Spinal cord (tissue), 10 donors: ENCODE data around the gene GRIP2. TPM values are rescaled to one million over a fixed set of nuclear protein-coding genes. Genes with fewer than 3 reads are reported as not detected.

Source experiments
- DNase-seq, 6 donors: peaks; one replicate each; pipeline versions ENCODE4 v3.0.0 to v3.0.0-alpha.2; 2013 to 2015; ENCODE audit warnings: low spot score in 6 of 6, low read depth in 4 of 6
- H3K27ac ChIP-seq: one replicate; pipeline ENCODE4 v1.5.1; 2013; ENCODE audit warnings: low read depth, low read length, control low read depth
- H3K27me3 ChIP-seq: one replicate; pipeline ENCODE4 v1.6.1; 2013; ENCODE audit warnings: low read length; ENCODE audit not compliant: control insufficient read depth, insufficient read depth
- H3K36me3 ChIP-seq: one replicate; pipeline ENCODE4 v1.6.1; 2013; ENCODE audit warnings: low read length; ENCODE audit not compliant: control insufficient read depth, insufficient read depth
- H3K4me1 ChIP-seq: one replicate; pipeline ENCODE4 v1.6.1; 2013; ENCODE audit warnings: low read length; ENCODE audit not compliant: control insufficient read depth, insufficient read depth
- H3K4me3 ChIP-seq: one replicate; pipeline ENCODE4 v1.5.1; 2013; ENCODE audit warnings: low read depth, low read length, control low read depth
- H3K9me3 ChIP-seq: one replicate; pipeline ENCODE4 v1.6.1; 2013; ENCODE audit warnings: low read length; ENCODE audit not compliant: control insufficient read depth, insufficient read depth
- WGBS: methylation state at CpG from one replicate; pipeline ENCODE4 v1.1.5; 2013; ENCODE audit warnings: missing lambda C conversion rate; ENCODE audit not compliant: insufficient coverage; 5-methylcytosine and 5-hydroxymethylcytosine counted together
- polyA plus RNA-seq, 2 donors: library from polyadenylated mRNA; unstranded; fragments of 120-200 nt; gene quantifications; one replicate each; pipeline ENCODE4 v1.2.1, GENCODE V29; 2013; ENCODE audit not compliant: insufficient read length in 2 of 2
- total RNA-seq, 2 donors: library from RNA; depleted of rRNA in 1 of 2; stranded (reverse); fragments of 120-200 nt in 1 of 2; fragments of >200 nt in 1 of 2; gene quantifications; one replicate each; pipeline versions ENCODE4 v1.2.3 to v1.2.4, GENCODE V29; 2013 to 2014
- donor health status: healthy.

The GRIP2 gene
- total and polyA plus RNA-seq, 4 donors, result 6.0 to 24.2 (median 12.9) TPM

DNA sequence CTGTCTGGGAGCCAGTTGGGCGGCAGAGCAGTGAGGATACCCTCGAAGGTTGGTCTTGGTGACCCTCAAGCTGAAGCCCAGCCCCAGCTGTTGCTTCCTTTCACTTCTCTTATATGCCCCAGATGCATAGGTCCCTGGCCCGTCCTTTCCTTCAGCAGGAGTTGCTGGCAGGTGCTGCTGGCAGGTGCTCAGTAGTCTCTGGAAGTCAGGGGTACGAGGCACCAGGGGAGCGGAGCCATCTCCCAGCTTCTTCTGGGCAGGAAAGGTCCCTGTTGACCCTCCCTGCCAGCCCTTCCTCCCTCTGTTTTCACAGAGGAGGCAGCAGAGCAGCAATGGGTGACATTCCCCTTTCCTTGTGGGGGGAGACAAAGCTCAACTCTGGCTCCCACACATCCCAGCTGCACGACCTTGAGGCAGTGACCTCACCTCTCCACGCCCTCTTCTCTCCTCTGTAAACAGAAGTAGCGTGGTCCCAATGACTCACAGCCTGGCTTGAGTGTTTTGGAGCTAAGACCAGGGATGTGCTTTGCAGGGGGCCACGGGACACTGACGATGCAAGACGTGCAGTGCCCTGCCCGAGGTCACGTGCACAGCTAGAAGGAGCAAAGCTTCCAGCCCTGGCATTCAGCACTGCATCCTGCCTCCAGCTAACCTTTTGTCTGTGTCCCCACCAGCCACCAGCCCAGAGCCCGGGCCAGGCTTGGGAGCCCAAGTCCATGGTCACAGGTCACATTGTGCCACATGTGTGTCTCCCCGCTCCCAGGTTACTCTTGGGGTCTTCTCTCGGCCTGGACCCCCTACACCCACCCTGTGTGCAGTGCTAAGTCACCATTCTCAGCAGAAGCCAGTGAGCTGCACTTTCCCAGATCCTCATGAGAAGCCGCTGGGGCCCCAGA, 88.0 kb downstream of the GRIP2 start:
- no peak for DNase-seq
- H3K27ac ChIP-seq, result peak overlapping the region; percentile 79
- H3K4me3 ChIP-seq, result no peak overlapping the region

DNA sequence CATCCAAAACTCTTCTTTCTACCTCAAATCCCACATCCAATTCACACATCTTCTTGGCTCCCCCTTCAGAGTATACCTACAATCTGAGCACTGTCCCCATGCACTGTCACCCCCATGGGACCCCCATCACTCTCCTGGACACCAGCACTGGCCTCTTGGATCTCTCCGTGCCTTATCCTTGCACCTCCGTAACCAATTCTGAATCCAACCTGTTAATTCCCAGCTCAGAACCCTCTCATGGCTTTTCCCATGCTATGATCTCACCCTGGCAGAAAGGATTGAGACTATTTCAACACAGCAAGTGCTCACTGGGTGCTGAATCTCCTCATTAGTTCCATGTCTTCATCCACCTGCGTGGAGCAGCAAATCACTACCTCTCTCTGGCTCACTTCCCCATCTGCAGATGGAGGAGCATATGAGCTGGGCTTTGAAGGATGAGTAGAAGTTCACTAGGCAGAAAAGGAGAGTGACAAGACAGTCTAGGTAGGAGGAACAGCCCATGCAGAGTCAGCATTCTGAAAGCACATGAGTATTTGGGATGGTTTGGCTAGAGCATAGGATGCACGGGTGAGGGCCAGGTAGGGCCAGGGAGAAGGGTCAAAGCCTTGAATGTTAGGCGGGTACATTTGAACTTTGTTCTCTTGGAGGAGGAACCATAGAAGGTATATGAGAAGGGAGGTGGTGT, 89.1 kb downstream of the GRIP2 start:
- no peaks in the 10 kb centered on the region for H3K27me3 ChIP-seq
- H3K9me3 ChIP-seq, result no peaks in the 10 kb centered on the region
- no peak overlapping the region for H3K27ac ChIP-seq
- H3K4me1 ChIP-seq, result peaks cover 51% of the 10 kb centered on the region
- no peak overlapping the region for H3K4me3 ChIP-seq
- peaks cover 50% of the 10 kb centered on the region for H3K36me3 ChIP-seq
- no peak for DNase-seq
- 98% methylated on average over 4 of the region's 5 CpGs for WGBS

More for the DNA sequence above, 88.0 kb downstream of the GRIP2 start:
- peaks cover 51% of the 10 kb centered on the region for H3K4me1 ChIP-seq
- H3K27me3 ChIP-seq, result no peaks in the 10 kb centered on the region
- 66% methylated on average over 16 of the region's 17 CpGs for WGBS
- no peaks in the 10 kb centered on the region for H3K9me3 ChIP-seq
- peaks cover 46% of the 10 kb centered on the region for H3K36me3 ChIP-seq

DNA sequence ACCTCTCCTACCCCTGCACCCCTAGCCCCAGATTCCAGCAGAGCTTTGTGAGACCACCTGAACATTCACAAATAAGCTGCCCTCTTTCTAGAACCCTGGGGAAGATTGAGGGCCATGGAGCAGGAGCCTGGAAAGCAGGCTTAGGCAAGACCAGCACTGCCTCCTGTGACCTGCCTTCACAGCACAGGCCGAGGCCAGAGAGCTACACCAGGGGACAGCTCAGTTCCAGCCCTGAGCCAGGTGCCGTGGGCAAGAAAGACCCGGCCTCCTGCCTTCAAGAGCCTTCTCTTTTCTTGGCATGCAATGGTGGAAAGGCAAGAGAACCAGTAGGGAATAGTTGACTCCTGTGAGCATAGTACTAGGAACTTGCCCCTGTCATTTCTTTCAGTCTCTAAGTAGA, 89.6 kb downstream of the GRIP2 start:
- Histone ChIP-seq H3K4me1 (peaks cover 46% of the 10 kb centered on the region), H3K27me3 (no peaks in the 10 kb centered on the region), H3K27ac (no peak overlapping the region), H3K9me3 (no peaks in the 10 kb centered on the region), H3K36me3 (peaks cover 52% of the 10 kb centered on the region), H3K4me3 (no peak overlapping the region)
- 100% methylated on average over 2 of the region's 3 CpGs for WGBS
- DNase-seq, result no peak

- Histone ChIP-seq H3K36me3 (peaks cover 55% of the 10 kb centered on the region), H3K4me3 (no peak overlapping the region), H3K27ac (no peak overlapping the region), H3K9me3 (no peaks in the 10 kb centered on the region), H3K27me3 (no peaks in the 10 kb centered on the region), H3K4me1 (peaks cover 34% of the 10 kb centered on the region)
- WGBS, result 62% methylated on average over 12 of the region's 15 CpGs
- peak in 2 of 6 donors; percentile 41 to 50 for DNase-seq
These were observed 91.1 kb downstream of the GRIP2 start for GRCh38 chr3:14448756-14449727.

- Histone ChIP-seq H3K9me3 (no peaks in the 10 kb centered on the region), H3K27me3 (no peaks in the 10 kb centered on the region), H3K27ac (no peak overlapping the region), H3K4me1 (peaks cover 25% of the 10 kb centered on the region), H3K4me3 (no peak overlapping the region), H3K36me3 (peaks cover 57% of the 10 kb centered on the region)
- DNase-seq, result no peak
- WGBS, result 96% methylated on average over 3 of the region's 4 CpGs
These were observed 92.1 kb downstream of the GRIP2 start for GRCh38 chr3:14448063-14448462.

GRCh38 chr3:14446988-14447570, 93.1 kb downstream of the GRIP2 start:
- DNase-seq, result no peak
- Histone ChIP-seq H3K4me1 (peaks cover 15% of the 10 kb centered on the region), H3K4me3 (no peak overlapping the region), H3K27ac (no peak overlapping the region), H3K27me3 (no peaks in the 10 kb centered on the region), H3K9me3 (no peaks in the 10 kb centered on the region), H3K36me3 (peaks cover 48% of the 10 kb centered on the region)
- 89% methylated on average over 1 of the region's 1 CpG for WGBS

GRCh38 chr3:14445773-14446172, 94.4 kb downstream of the GRIP2 start:
- Histone ChIP-seq H3K4me1 (peaks cover 21% of the 10 kb centered on the region), H3K36me3 (peaks cover 44% of the 10 kb centered on the region), H3K4me3 (no peak overlapping the region), H3K9me3 (no peaks in the 10 kb centered on the region), H3K27me3 (no peaks in the 10 kb centered on the region), H3K27ac (no peak overlapping the region)
- DNase-seq, result no peak
- 97% methylated on average over 3 of the region's 4 CpGs for WGBS

DNA sequence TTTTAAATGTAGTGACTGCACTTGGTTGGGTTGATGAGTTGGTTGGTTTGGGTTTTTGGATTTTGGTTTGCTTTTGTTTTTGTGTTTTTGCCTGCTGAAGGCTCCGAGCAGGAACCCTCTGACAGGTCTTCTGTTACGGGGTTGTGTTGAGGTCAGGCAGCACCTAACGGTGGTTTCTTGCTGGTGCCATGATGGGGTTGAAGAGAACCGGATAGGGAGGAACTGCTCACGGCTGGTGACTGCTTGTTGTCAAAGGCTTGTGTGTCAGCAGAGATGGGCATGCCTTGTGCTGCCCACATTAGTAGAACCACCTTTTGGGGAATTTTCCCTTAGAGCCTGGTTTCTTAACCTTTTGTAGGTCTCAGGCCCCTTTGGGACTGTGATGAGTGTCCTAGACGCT, 95.8 kb downstream of the GRIP2 start:
- Histone ChIP-seq H3K9me3 (no peaks in the 10 kb centered on the region), H3K27me3 (no peaks in the 10 kb centered on the region), H3K4me1 (peaks cover 34% of the 10 kb centered on the region), H3K4me3 (no peak overlapping the region), H3K36me3 (peaks cover 40% of the 10 kb centered on the region), H3K27ac (no peak overlapping the region)
- WGBS, result 96% methylated on average over 5 of the region's 6 CpGs
- DNase-seq, result no peak

DNA sequence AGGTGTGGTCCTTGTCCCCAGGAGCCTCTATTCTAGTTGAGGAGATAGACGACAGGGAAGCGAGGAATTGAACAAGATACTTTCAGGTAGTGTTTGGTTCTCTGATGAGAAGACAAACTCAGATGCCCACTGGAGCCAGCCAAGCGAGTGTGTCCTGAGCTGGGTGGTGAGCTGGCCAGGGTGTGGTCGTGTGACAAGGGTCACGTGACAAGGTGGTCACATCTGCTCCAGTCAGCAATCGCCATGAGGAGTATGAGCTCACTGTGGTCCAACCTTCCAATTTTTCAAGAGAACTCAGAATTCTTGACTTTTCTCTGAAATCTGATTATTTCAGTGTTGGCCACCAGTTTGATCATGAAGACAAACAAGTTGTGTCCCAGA, 98.2 kb downstream of the GRIP2 start:
- no peaks in the 10 kb centered on the region for H3K9me3 ChIP-seq
- peaks cover 38% of the 10 kb centered on the region for H3K4me1 ChIP-seq
- no peak for DNase-seq
- peaks cover 19% of the 10 kb centered on the region for H3K36me3 ChIP-seq
- H3K27me3 ChIP-seq, result no peaks in the 10 kb centered on the region
- H3K4me3 ChIP-seq, result no peak overlapping the region
- H3K27ac ChIP-seq, result no peak overlapping the region
- WGBS, result 96% methylated on average over 6 of the region's 6 CpGs
